Nephron (organoid): ENCODE data around the gene ABCC1.
A peak's percentile ranks its signal among the peaks of the same experiment; 100 is the strongest.
"Not testable (repeated sequence)": the region's sequence is repeated elsewhere in the genome, so short reads cannot be mapped to it uniquely, and the experiment has no call there.

Experiments used
- H3K27ac Mint-ChIP-seq, 3 experiments: 2 replicates each; pipeline ENCODE4 v1.8.0; 2020; ENCODE audit warnings: mixed read lengths in 3 of 3, mild to moderate bottlenecking in 2 of 3, moderate library complexity in 1 of 3
- H3K27me3 Mint-ChIP-seq: 2 replicates; pipeline ENCODE4 v1.8.0; 2021; ENCODE audit warnings: low read depth, mild to moderate bottlenecking, moderate library complexity, mixed read lengths
- H3K36me3 Mint-ChIP-seq: 2 replicates; pipeline ENCODE4 v1.8.0; 2020; ENCODE audit warnings: low read depth, mixed read lengths
- H3K4me1 Mint-ChIP-seq: 2 replicates; pipeline ENCODE4 v1.8.0; 2020; ENCODE audit warnings: mixed read lengths
- H3K4me3 Mint-ChIP-seq, 3 experiments: 2 replicates each; pipeline ENCODE4 v1.8.0; 2020; ENCODE audit warnings: mild to moderate bottlenecking in 3 of 3, mixed read lengths in 3 of 3, moderate library complexity in 2 of 3
- H3K9me3 Mint-ChIP-seq: 2 replicates; pipeline ENCODE4 v1.8.0; 2020; ENCODE audit warnings: mixed read lengths
- CTCF ChIP-seq, 3 experiments: fragments of 200-600 bp; sonication (generic); IDR thresholded peaks; one replicate each; pipeline ENCODE4 v1.5.0; 2021; ENCODE audit warnings: antibody characterized with exemption in 3 of 3; ENCODE audit not compliant: unreplicated experiment in 3 of 3

ABCC1 gene

GRCh38 chr16:16099320-16099719 lies 149.9 kb downstream of the ABCC1 start:
- Mint-ChIP-seq H3K4me1 (peaks cover 25% of the 10 kb centered on the region), H3K27me3 (no peaks in the 10 kb centered on the region), H3K4me3 (no peak overlapping the region), H3K36me3 (peaks cover 46% of the 10 kb centered on the region), H3K27ac (peak overlapping the region in 1 of 3 experiments; percentile 52), H3K9me3 (no peaks in the 10 kb centered on the region)
- TF ChIP-seq CTCF (IDR thresholded peaks at IDR 0.05; ENCODE audit: unreplicated experiment in 3 of 3), result no peak

DNA sequence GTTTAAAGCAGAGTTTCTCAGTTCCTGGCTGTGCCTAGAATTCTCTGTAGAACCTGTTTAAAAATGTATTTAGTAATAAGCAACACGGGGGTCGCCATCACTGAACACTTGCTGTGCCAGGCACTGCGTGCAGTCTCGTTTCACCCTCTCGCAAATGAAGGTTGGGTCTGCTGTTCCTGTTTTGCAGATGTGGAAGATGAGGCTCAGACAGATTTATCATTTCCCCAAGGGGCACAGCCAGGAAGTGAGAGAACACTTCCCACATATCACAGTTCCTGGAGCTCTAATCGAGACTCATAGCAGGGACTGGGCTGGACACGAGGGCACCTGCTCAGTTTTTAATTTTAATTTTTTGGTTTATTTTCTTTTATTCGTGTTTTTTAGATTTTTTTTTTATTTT lies 151.2 kb downstream of the ABCC1 start:
- no peak overlapping the region for H3K27ac Mint-ChIP-seq
- H3K4me3 Mint-ChIP-seq, result no peak overlapping the region
- no peaks in the 10 kb centered on the region for H3K9me3 Mint-ChIP-seq
- peaks cover 25% of the 10 kb centered on the region for H3K4me1 Mint-ChIP-seq
- H3K36me3 Mint-ChIP-seq, result peaks cover 51% of the 10 kb centered on the region
- no peak for TF ChIP-seq CTCF (IDR thresholded peaks at IDR 0.05; ENCODE audit: unreplicated experiment in 3 of 3)
- H3K27me3 Mint-ChIP-seq, result no peaks in the 10 kb centered on the region

DNA sequence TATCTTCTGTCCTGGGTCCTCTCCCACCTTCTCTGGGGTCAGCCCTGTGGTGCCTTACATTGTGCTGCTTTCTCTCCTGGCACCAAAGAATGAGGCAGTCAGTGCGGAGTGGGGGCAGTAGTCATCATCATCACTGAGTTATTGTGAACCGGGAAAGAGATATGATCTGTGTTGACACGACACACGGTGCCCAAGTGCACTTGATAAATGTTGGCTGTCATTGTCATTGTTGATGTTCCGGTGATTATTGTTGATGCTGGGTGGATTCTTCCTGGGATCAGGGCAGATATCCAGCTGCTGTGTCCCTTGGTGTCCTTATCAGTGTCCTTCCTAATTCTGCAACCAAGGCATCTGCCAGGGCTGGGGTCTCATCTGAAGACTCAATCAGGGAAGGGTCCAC lies 152.2 kb downstream of the ABCC1 start:
- Mint-ChIP-seq H3K9me3 (no peaks in the 10 kb centered on the region), H3K27me3 (no peaks in the 10 kb centered on the region), H3K4me3 (no peak overlapping the region), H3K4me1 (peaks cover 15% of the 10 kb centered on the region), H3K27ac (peak overlapping the region in 1 of 3 experiments; percentile 30), H3K36me3 (peaks cover 48% of the 10 kb centered on the region)
- no peak for TF ChIP-seq CTCF (IDR thresholded peaks at IDR 0.05; ENCODE audit: unreplicated experiment in 3 of 3)

DNA sequence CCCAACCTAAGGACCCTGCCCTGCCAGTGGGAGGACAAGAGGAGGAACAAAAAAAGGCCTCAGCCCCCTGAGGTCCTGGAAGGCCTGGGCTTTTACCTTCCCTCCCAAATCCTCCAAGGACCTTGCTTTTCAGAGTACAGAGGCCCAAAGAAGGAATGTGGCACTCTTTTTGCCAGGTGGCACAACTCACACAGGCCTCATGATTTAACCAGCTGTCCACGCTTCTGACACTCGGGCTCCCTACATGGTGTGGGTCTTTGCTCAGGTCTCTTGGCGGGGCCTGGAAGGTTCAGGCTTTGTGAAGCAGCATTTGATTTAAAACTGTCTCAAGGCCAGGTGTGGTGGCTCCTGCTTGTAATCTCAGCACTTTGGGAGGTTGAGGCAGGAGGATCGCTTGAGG lies 153.3 kb downstream of the ABCC1 start:
- Mint-ChIP-seq H3K36me3 (peaks cover 48% of the 10 kb centered on the region), H3K27me3 (no peaks in the 10 kb centered on the region), H3K27ac (no peak overlapping the region), H3K4me3 (no peak overlapping the region), H3K9me3 (no peaks in the 10 kb centered on the region), H3K4me1 (peaks cover 10% of the 10 kb centered on the region)
- TF ChIP-seq CTCF (IDR thresholded peaks at IDR 0.05; ENCODE audit: unreplicated experiment in 3 of 3), result no peak

GRCh38 chr16:16104132-16104803 lies 154.9 kb downstream of the ABCC1 start:
- H3K36me3 Mint-ChIP-seq, result peaks cover 44% of the 10 kb centered on the region
- not testable (repeated sequence) for H3K4me3 Mint-ChIP-seq, H3K9me3 Mint-ChIP-seq, H3K27me3 Mint-ChIP-seq, H3K4me1 Mint-ChIP-seq
- H3K27ac Mint-ChIP-seq, result peak overlapping the region in 1 of 3 experiments; percentile 18

- not testable (repeated sequence) for H3K9me3 Mint-ChIP-seq, H3K27ac Mint-ChIP-seq, H3K4me1 Mint-ChIP-seq, H3K27me3 Mint-ChIP-seq, H3K4me3 Mint-ChIP-seq
- peaks cover 47% of the 10 kb centered on the region for H3K36me3 Mint-ChIP-seq
These were observed 155.4 kb downstream of the ABCC1 start for GRCh38 chr16:16104804-16105141.

GRCh38 chr16:16105646-16106045 lies 156.2 kb downstream of the ABCC1 start:
- no peaks in the 10 kb centered on the region for H3K4me1 Mint-ChIP-seq
- H3K27me3 Mint-ChIP-seq, result no peaks in the 10 kb centered on the region
- H3K4me3 Mint-ChIP-seq, result no peak overlapping the region
- no peak for TF ChIP-seq CTCF (IDR thresholded peaks at IDR 0.05; ENCODE audit: unreplicated experiment in 3 of 3)
- peaks cover 53% of the 10 kb centered on the region for H3K36me3 Mint-ChIP-seq
- no peaks in the 10 kb centered on the region for H3K9me3 Mint-ChIP-seq
- no peak overlapping the region for H3K27ac Mint-ChIP-seq
